A673 (cell line): ENCODE data around the gene CXXC4. TPM values are rescaled to one million over a fixed set of nuclear protein-coding genes. Genes with fewer than 3 reads are reported as not detected.

Experiments used
- BruUV-seq: library from RNA; stranded (reverse); fragments of 400-500 nt; replicated peaks from 2 replicates; lab custom pipeline; 2021; lab: Mats Ljungman, UMichigan
- CTCF ChIA-PET: fragments of 300-600 bp; sonication (Branson Sonifier 250); formaldehyde crosslinking; loops from one replicate; lab custom pipeline; 2022; ENCODE audit warnings: antibody characterized with exemption; lab: Charles Lee
- POLR2A ChIA-PET: fragments of 300-600 bp; sonication (Branson Sonifier 250); formaldehyde crosslinking; loops from one replicate; lab custom pipeline; 2022; ENCODE audit warnings: antibody characterized with exemption; ENCODE audit not compliant: low non-redundant PET; lab: Charles Lee
- DNase-seq: peaks from one replicate; pipeline ENCODE4 v3.0.0-alpha.2; 2015; ENCODE audit warnings: low spot score
- H3K27ac ChIP-seq: fragments of 200-600 bp; sonication (generic); 2 replicates; pipeline ENCODE4 v1.5.1; 2016; ENCODE audit warnings: mixed run types, low read depth, mild to moderate bottlenecking, mixed read lengths, antibody characterized with exemption, low read length; ENCODE audit not compliant: poor library complexity, severe bottlenecking
- H3K27me3 ChIP-seq: fragments of 200-600 bp; sonication (generic); replicated peaks from 2 replicates; pipeline ENCODE4 v1.6.1; 2017; ENCODE audit warnings: mixed run types, low read depth, mild to moderate bottlenecking, mixed read lengths, antibody characterized with exemption, low read length; ENCODE audit not compliant: insufficient read depth, poor library complexity
- H3K36me3 ChIP-seq: fragments of 200-600 bp; sonication (generic); 2 replicates; pipeline ENCODE4 v1.6.1; 2016; ENCODE audit warnings: mixed run types, mild to moderate bottlenecking, mixed read lengths, antibody characterized with exemption, low read length; ENCODE audit not compliant: insufficient read depth, poor library complexity, severe bottlenecking
- H3K4me1 ChIP-seq: fragments of 200-600 bp; sonication (generic); 2 replicates; pipeline ENCODE4 v1.6.1; 2017; ENCODE audit warnings: mixed run types, mild to moderate bottlenecking, mixed read lengths, antibody characterized with exemption, low read length; ENCODE audit not compliant: insufficient read depth, poor library complexity, severe bottlenecking
- H3K4me3 ChIP-seq: fragments of 200-600 bp; sonication (generic); 2 replicates; pipeline ENCODE4 v1.5.1; 2016; ENCODE audit warnings: low read depth, mixed run types, mild to moderate bottlenecking, mixed read lengths, low read length; ENCODE audit not compliant: poor library complexity, severe bottlenecking
- H3K9me3 ChIP-seq: fragments of 200-600 bp; sonication (generic); 2 replicates; pipeline ENCODE4 v1.6.1; 2016; ENCODE audit warnings: mixed run types, low read depth, mild to moderate bottlenecking, mixed read lengths, antibody characterized with exemption, low read length; ENCODE audit not compliant: poor library complexity, severe bottlenecking
- EZH2 ChIP-seq: fragments of 200-600 bp; sonication (generic); IDR thresholded peaks from 2 replicates; pipeline ENCODE4 v1.6.1; 2017; ENCODE audit warnings: borderline replicate concordance, low read depth, mild to moderate bottlenecking, mixed read lengths, antibody characterized with exemption, low read length; ENCODE audit not compliant: poor library complexity, severe bottlenecking
- intact Hi-C: fragments of 100-400 bp; cut with micrococcal nuclease; formaldehyde crosslinking; loops from one replicate; pipeline ENCODE4 v1.10.0; 2022; ENCODE audit not compliant: unreplicated experiment
- total RNA-seq: library from RNA; stranded (reverse); gene quantifications from 2 replicates; pipeline ENCODE4 v1.2.3, GENCODE V29; 2021
- TF ChIP-seq, protein P1 (sequence below): fragments of 300-800, 200-600 bp; sonication (generic); conservative IDR thresholded peaks from 2 replicates; pipeline ENCODE4 v1.5.1; 2017; ENCODE audit warnings: low read depth, mild to moderate bottlenecking, antibody characterized with exemption, low read length, moderate library complexity, mixed read lengths

The CXXC4 gene
- total RNA-seq, 1 experiment from 2014 or later = 1.8 TPM

DNA sequence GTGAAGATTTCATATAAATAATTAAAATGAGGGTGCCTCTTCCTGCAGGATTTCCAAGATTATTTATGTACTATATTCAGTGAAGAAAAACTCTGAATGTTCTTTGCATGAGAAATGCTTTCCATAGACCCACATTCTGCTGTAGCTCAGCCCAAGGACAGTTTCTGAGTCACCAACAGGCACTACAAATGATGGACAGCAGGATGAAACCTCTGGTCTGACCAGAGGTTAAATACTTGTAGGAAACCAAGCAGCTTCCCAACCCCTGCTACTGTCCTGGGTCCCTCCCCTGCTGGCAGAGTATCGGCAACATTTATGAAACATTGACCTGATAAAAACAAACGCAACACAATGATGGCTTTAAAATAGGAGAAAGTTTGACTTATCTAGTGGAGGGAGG lies 73.1 kb downstream of the CXXC4 start:
- TF ChIP-seq EZH2 = no peak
- TF ChIP-seq, protein P1, sequence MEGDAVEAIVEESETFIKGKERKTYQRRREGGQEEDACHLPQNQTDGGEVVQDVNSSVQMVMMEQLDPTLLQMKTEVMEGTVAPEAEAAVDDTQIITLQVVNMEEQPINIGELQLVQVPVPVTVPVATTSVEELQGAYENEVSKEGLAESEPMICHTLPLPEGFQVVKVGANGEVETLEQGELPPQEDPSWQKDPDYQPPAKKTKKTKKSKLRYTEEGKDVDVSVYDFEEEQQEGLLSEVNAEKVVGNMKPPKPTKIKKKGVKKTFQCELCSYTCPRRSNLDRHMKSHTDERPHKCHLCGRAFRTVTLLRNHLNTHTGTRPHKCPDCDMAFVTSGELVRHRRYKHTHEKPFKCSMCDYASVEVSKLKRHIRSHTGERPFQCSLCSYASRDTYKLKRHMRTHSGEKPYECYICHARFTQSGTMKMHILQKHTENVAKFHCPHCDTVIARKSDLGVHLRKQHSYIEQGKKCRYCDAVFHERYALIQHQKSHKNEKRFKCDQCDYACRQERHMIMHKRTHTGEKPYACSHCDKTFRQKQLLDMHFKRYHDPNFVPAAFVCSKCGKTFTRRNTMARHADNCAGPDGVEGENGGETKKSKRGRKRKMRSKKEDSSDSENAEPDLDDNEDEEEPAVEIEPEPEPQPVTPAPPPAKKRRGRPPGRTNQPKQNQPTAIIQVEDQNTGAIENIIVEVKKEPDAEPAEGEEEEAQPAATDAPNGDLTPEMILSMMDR = no peak
- Histone ChIP-seq H3K36me3 (no peaks in the 10 kb centered on the region), H3K9me3 (no peaks in the 10 kb centered on the region), H3K27ac (no peak overlapping the region), H3K4me1 (peaks cover 23% of the 10 kb centered on the region), H3K27me3 (no peaks in the 10 kb centered on the region), H3K4me3 (no peak overlapping the region)
- ChIA-PET CTCF (no interaction called here), POLR2A (interaction anchor here (1.0 kb wide), 1 partner anchor 27 kb away, joined by 3 read pairs; no protein-coding TSS in a partner anchor)
- DNase-seq = no peak
- intact Hi-C loops = no loop called here
- no TSS peak for BruUV-seq

GRCh38 chr4:104420766-104421165 lies 73.9 kb downstream of the CXXC4 start:
- Histone ChIP-seq H3K9me3 (no peaks in the 10 kb centered on the region), H3K27me3 (no peaks in the 10 kb centered on the region), H3K27ac (no peak overlapping the region), H3K4me1 (peaks cover 23% of the 10 kb centered on the region), H3K4me3 (no peak overlapping the region), H3K36me3 (no peaks in the 10 kb centered on the region)
- intact Hi-C loops = no loop called here
- peak; percentile 23 for DNase-seq
- BruUV-seq = no TSS peak
- ChIA-PET POLR2A (interaction anchor here (1.0 kb wide), 1 partner anchor 26 kb away, joined by 3 read pairs; no protein-coding TSS in a partner anchor), CTCF (interaction anchor here (0.6 kb wide), 1 partner anchor 8 kb away, joined by 3 read pairs; no protein-coding TSS in a partner anchor)
- TF ChIP-seq, protein P1 = no peak
- TF ChIP-seq EZH2 = no peak
